Gastrocnemius medialis (tissue), 4 donors: ENCODE results near the gene MSH4.

Source experiments
- CTCF ChIP-seq, 5 experiments: fragments of 450-650 bp in 3 of 5; fragments of 200-600 bp in 2 of 5; sonication (generic) in 2 of 5; IDR thresholded peaks in 4 of 5; conservative IDR thresholded peaks in 1 of 5; 1 replicate in 4 of 5; 2 replicates in 1 of 5; pipeline ENCODE4 v1.5.1; 2016 to 2019; ENCODE audit warnings: antibody characterized with exemption in 5 of 5, mild to moderate bottlenecking in 3 of 5, moderate library complexity in 3 of 5
- POLR2A ChIP-seq, 2 donors: fragments of 450-650 bp; IDR thresholded peaks; one replicate each; pipeline ENCODE4 v1.6.1; 2017; ENCODE audit warnings: antibody characterized with exemption in 2 of 2, mild to moderate bottlenecking in 2 of 2, moderate library complexity in 2 of 2

- TF ChIP-seq CTCF (IDR thresholded peaks at IDR 0.05 in 4 of 5, conservative IDR thresholded peaks at IDR 0.05 in 1 of 5) (no peak), POLR2A (IDR thresholded peaks at IDR 0.05) (no peak)
Observed at GRCh38 chr1:75808921-75809320, 12.2 kb downstream of the MSH4 start.
